GF-D8 (cell line): ENCODE measurements around the gene PREX1.
A peak's percentile ranks its signal among the peaks of the same experiment; 100 is the strongest.
"Not testable (repeated sequence)": the region's sequence is repeated elsewhere in the genome, so short reads cannot be mapped to it uniquely, and the experiment has no call there.

Experiments used
- DNase-seq: peaks from one replicate; lab custom pipeline; 2025; lab: John Stamatoyannopoulos, UW

PREX1 gene

GRCh38 chr20:48826480-48826879 lies 1.3 kb downstream of the PREX1 start:
- not testable (repeated sequence) for DNase-seq

GRCh38 chr20:48826069-48826468 lies 1.7 kb downstream of the PREX1 start:
- DNase-seq = no peak

- no peak for DNase-seq
Observed at GRCh38 chr20:48825566-48825920, 2.3 kb downstream of the PREX1 start.

- DNase-seq = no peak
Observed at GRCh38 chr20:48824830-48825565, 2.8 kb downstream of the PREX1 start.

- no peak for DNase-seq
Observed at GRCh38 chr20:48823960-48824498, 3.8 kb downstream of the PREX1 start.

- DNase-seq = no peak
Observed at GRCh38 chr20:48823476-48823875, 4.3 kb downstream of the PREX1 start.

- DNase-seq = peak; percentile 12
Observed at GRCh38 chr20:48822879-48823385, 4.9 kb downstream of the PREX1 start.

GRCh38 chr20:48822178-48822577 lies 5.6 kb downstream of the PREX1 start:
- DNase-seq = no peak

- DNase-seq = peak; percentile 82
Observed at GRCh38 chr20:48821261-48821920, 6.4 kb downstream of the PREX1 start.

GRCh38 chr20:48820649-48820973 lies 7.2 kb downstream of the PREX1 start:
- DNase-seq = no peak

GRCh38 chr20:48819821-48820648 lies 7.8 kb downstream of the PREX1 start:
- peak; percentile 8 for DNase-seq

GRCh38 chr20:48819089-48819488 lies 8.7 kb downstream of the PREX1 start:
- no peak for DNase-seq

GRCh38 chr20:48818481-48818987 lies 9.3 kb downstream of the PREX1 start:
- no peak for DNase-seq

- no peak for DNase-seq
Observed at GRCh38 chr20:48818031-48818370, 9.8 kb downstream of the PREX1 start.

- no peak for DNase-seq
Observed at GRCh38 chr20:48817367-48818030, 10.3 kb downstream of the PREX1 start.

GRCh38 chr20:48816282-48817205 lies 11.3 kb downstream of the PREX1 start:
- no peak for DNase-seq

GRCh38 chr20:48815537-48815936 lies 12.3 kb downstream of the PREX1 start:
- DNase-seq = no peak

- no peak for DNase-seq
Observed at GRCh38 chr20:48814633-48815032, 13.2 kb downstream of the PREX1 start.

- no peak for DNase-seq
Observed at GRCh38 chr20:48813930-48814546, 13.8 kb downstream of the PREX1 start.

- DNase-seq = no peak
Observed at GRCh38 chr20:48813446-48813747, 14.4 kb downstream of the PREX1 start.
